ENCODE measurements around the gene KITLG.
"Not testable (repeated sequence)": the region's sequence is repeated elsewhere in the genome, so short reads cannot be mapped to it uniquely, and the experiment has no call there.

The KITLG gene

DNA sequence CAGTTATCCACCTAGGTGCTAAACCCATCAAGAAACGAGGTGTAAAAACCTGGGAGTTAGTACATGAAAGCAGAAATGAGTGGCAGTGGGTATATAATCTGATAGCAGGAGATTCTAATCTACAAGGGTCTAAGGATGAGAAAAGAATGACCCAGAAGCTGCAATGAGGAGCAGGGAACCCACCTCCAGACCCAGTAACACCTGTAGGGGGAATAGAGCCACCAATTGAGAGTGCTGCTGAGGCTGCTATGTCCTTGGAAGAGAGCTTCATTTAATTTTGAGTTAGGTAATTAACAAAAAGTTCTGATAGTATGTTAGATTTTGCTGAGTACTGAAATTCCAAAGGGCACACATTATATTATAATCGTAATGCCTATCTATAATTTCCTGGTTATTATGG, 89.8 kb downstream of the KITLG start:
- DNase-seq = no peak

DNA sequence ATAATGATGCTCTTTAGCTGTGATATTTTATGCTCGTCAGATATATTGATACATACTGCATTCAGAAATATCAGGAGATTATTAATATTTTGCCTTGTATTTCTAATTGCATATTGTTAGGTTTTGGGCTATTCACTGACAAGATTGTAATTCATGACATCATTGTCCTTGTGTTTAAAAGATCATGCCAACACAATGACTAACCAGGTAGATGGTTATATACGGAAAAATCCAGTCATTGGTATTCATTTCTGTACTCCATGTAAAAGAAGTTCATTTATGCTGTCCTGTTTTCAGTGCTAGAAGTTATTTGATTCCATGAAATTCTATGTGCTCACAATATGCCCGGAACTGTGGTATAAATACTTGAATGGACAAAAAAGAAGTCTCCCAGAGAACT, 107.5 kb downstream of the KITLG start:
- DNase-seq = no peak

DNA sequence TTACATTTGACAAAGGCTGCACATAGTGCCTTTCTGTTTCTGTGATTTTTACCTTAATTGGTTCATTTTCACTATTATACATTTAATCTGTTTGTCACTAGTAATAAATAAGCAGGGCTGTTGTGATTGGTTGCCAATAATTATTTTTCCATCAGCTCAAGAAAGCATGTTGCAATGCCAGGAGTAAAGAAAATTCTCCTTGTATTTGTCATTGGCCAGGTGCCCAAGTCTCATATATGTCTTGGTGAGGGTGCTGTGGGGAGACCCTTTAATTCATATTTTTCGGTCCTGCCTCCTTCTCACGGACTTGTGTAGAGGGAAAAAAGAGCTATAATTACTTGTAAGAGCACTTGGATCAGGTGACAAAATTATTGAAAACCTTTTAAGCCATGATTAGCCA, 108.0 kb downstream of the KITLG start:
- DNase-seq = no peak

DNA sequence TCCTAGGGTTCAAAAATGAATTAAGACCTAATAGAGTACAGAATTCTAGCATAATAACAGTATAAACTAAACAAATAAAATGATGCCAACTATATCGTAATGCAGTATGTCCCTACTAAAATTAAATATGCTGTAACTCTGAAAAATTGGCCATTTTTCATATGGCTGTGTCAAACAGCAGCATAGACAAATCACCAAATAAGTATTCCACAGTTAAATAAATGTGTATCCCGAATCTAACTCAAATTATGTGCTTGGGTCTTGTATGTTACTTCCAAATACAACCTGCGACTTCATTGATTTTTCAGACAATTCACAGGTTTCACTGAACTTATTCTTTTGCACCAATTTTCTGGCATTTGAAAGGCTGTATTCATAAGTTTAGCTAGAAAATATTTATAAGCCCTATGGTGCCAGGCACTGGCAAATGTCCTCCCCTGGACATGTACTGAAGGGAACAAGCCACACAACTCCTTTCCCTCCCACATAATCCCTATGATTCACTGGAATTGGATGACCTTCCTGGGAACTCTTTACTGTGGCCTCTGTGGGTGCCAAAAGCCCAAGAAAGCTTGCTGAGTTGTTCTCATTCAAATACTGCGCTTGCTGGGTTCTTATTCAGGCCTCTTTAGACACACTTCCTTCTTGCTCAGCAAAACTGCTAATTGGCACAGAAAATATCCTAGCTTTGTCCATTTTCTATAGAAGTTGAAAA, 108.8 kb downstream of the KITLG start:
- no peak for DNase-seq

DNA sequence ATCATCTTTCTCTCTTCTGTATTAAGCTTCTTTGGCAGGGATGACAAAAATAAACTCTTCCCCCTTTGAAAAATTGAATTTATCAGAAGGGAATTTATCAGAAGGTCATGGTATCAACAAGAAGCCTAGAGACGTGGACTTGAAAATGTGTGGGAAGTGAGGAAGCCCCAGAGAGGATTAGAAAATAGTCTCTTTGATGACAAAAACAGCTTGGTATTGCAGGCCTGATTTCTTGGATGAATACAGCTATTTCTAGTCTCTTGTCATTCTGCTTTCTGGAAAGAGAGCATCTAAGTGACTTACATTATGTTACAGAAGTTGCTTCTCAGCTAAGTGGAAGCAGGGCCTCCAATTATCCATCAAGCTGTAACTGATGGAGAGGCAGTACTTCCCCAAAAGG, 111.1 kb downstream of the KITLG start:
- DNase-seq = no peak

DNA sequence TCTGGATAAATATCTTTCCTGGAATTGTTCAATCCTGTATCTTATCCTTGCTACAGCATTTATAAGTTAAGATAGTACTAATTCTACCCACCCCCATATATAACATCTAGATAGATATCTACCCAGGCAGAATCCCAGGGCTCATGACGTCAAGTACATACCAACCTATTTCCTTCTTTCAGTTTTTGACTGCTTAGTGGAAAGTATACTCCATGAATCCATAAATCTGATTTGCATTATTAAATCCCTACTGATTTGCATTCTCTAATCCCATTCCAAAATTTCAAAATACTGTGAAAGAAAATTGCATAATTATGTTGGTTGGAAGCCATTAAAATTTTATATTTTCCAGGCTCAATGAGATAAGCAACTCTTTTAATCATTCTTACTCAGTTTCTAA, 111.7 kb downstream of the KITLG start:
- no peak for DNase-seq

DNA sequence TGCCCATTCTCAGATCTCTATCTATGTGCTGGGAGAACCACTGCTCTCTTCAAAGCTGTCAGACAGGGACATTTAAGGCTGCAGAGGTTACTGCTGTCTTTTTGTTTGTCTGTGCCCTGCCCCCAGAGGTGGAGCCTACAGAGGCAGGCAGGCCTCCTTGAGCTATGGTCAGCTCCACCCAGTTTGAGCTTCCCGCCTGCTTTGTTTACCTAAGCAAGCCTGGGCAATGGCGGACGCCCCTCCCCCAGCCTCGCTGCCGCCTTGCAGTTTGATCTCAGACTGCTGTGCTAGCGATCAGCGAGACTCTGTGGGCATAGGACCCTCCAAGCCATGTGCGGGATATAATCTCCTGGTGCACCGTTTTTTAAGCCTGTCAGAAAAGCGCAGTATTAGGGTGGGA, 113.6 kb downstream of the KITLG start:
- DNase-seq = not testable (repeated sequence)

DNA sequence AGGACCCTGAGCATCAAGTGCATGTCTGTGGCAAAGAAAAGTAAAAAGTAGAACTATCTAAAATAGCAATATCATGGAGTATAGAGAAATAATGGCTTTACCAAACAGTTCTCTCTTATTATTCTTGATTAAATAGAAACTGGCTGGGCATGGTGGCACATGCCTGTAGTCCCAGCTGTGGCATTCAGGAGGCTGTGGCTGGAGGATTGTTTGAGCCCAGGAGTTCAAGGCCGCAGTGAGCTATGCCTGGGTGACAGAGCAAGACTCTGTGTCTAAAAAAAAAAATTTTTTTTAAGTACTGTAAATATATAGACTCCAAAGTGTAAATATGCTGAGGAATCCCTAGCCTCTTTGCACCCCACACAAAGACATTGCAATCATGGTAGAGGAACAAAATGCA, 121.9 kb downstream of the KITLG start:
- no peak for DNase-seq

DNA sequence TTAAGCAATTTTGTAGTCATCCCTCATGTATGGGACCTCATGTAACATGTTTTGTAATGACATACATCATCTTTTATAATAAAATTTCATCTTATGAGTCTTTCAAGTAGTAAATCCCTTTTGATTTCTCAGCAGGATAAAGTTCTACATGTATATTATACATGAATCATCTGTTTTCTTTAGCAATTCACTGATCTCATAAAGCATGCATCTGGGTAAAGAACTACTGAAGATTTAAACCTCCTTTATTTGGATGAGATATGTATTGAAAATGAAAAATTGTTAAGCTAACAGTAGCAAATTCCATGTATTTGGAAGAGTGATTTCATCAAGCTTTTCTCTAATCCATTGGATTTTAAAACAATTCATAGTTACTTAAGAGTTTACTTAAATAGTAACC, 126.9 kb downstream of the KITLG start:
- no peak for DNase-seq

DNA sequence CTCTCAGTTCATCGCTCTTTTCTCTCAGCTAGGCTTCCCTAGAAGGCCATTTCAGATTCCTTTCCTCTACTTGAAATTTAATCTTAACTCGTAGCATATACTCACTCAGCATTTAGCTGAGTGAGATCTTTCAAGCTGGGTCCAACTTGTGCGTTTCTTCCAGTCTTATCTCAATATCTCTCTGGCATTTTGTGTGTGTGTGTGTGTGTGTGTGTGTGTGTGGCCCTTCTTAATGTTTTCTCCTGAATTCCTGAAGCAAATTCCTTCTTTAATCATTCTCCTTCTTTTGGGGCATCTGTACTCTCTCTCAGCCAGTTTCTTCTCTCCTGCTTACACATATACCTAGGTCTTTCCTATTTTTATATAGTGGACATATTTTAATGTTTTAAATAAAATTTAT, 129.1 kb downstream of the KITLG start:
- no peak for DNase-seq

DNA sequence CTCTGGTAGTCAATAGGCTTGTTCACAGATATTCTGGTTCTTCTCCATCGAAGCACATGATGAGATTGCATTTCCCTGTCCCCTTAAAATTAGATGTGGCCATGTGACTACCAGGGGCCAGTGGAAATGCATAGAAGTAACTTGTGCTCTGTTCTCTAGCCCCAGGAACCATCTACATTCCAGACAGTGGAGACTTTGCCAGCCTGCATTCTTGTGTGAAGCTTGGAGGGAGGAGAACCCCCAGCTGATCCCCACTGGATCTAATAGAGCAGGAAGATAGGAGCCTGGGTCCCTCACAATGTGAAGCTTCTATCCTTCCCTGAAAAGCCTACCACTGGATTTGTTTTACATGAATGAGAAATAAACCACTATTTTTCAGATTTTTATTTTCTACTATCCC, 130.1 kb downstream of the KITLG start:
- DNase-seq = no peak

DNA sequence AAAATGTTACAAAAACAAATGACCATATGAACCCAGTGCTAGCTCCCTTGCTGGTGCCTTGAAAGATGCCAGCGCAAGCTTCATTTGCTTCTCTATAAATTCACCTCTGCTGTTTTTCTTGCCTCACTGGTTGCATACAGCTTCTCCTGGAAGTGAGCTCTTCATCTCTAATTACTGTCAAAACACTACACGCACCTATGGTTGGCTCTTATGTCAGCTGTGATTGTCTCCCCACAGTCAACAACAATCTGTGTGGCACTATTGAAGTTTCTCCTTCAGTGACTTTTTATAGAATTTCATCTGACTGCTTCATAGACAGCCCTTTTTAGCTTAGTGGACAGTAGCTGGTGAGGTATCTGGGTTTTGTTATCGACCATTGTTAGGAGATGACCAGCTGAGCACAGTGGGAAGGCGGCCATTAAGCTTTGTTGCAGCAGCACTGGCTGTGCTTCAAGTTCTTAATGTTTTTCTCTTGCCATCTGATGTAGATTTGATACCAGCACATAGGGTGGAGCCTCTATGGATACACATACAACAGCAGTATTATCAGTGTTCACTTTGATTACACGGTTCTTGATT, 131.8 kb downstream of the KITLG start:
- DNase-seq = no peak

DNA sequence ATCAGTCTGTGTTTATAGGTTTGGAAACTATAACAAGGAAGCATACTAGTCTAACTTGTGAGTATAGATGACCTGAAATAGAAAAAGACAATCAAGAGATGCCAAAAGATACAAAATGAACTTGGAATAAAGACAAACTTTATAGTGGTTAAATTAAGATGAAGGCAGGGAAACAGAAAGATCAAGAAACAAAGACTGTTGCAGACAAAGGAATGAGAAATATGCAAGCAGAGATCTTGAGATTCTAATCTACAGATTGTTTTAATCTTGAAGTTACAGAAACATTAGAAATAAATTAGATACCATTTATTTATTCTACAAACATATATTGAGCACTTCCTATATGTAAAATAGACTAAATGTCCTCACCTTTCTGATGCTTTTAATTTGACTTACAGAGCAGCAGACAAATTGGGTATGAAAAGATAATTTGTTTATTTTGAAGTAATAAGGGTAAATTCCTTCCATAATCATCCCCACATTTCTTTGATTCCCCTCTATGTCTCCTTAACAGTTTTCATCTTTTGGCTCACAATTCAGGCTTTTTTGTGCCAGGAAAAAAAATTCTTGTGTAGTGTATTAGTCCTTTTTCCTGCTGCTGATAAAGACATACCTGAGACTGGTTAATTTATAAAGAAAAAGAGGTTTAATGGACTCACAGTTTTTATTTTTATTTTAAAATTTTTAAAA, 134.4 kb downstream of the KITLG start:
- no peak for DNase-seq

DNA sequence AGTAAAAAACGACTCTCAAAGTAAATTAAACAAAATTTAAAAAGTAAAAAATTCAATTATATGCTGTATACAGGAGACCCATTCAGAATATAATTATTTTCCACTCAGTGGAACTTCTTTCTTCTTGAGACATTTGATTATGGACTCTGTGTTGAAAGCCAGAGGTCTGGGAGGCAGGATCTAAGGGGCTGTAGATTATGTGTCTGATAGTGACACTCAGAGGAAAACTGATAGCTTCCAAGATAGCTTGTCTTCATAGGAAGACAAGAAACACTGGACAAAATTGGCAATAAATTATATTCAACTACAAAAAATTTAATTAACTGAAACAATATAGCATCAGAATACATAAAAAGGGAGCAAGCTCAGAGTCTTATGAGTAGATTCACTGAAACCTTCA, 135.8 kb downstream of the KITLG start:
- DNase-seq = no peak

Data from inflammatory macrophage (primary cell).